ENCODE data around the gene MAN1A1. TPM values are rescaled to one million over a fixed set of nuclear protein-coding genes. Genes with fewer than 3 reads are reported as not detected.

The MAN1A1 gene
- total and polyA plus RNA-seq, 2 of the 4 experiments (the other 2 are of a cell fraction): 5.9 to 6.4 TPM

DNA sequence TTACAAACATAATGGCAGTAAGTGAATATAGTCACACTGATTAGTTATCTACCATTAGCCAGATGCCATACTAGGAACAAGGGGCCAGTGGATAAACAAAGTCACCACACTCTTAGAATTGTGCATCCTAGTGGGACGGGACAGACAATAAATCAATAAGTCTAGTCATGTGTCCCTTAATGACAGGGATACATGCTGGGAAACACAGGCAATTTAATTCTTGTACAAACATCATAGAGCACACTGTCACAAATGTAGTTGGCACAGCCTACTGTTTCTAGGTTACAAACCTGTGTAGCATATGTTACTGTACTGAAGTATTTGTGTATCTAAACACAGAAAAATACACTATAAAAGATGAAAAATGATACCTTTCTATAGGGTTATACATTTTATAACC is 148.1 kb downstream of the MAN1A1 start:
- no peak for DNase-seq
- Histone ChIP-seq H4K5ac (ENCODE audit: low read depth, low read length) (no peak overlapping the region), H3K4me3 (ENCODE audit: insufficient read depth, low read depth, low read length) (no peak overlapping the region), H3K56ac (ENCODE audit: extremely low read depth, insufficient read depth, low read length) (no peak overlapping the region), H3K27me3 (ENCODE audit: control insufficient read depth, insufficient read depth, low read length) (no peaks in the 10 kb centered on the region), H2BK5ac (ENCODE audit: low read depth, low read length, poor library complexity, severe bottlenecking) (no peak overlapping the region), H2BK120ac (ENCODE audit: low read depth, low read length) (no peak overlapping the region), H2AFZ (replicated peaks; ENCODE audit: low read length, poor library complexity) (no peak overlapping the region), H3K4me1 (ENCODE audit: control insufficient read depth, insufficient read depth, low read length) (no peaks in the 10 kb centered on the region), H3K27ac (ENCODE audit: insufficient read depth, low read length) (no peak overlapping the region), H3K9ac (ENCODE audit: low read depth, low read length) (no peak overlapping the region), H3K9me3 (ENCODE audit: control insufficient read depth, insufficient read depth, low read length) (no peaks in the 10 kb centered on the region), H4K91ac (ENCODE audit: insufficient read depth, low read depth, low read length) (no peak overlapping the region), H3K9me1 (ENCODE audit: insufficient read depth, low read length) (no peaks in the 10 kb centered on the region), H2BK20ac (ENCODE audit: low read depth, low read length) (no peak overlapping the region), H4K20me1 (ENCODE audit: insufficient read depth, low read length) (no peaks in the 10 kb centered on the region), H3K36me3 (ENCODE audit: control insufficient read depth, insufficient read depth, low read length) (peaks cover 4% of the 10 kb centered on the region; the same call in 1 of the 2 replicates), H3K4ac (ENCODE audit: low read depth, low read length) (no peak overlapping the region), H3K79me1 (ENCODE audit: low read depth in 1 of 2, low read length in 2 of 2) (no peaks in the 10 kb centered on the region), H2AK9ac (replicated peaks; ENCODE audit: low read depth, low read length, poor library complexity) (no peak overlapping the region), H3K18ac (ENCODE audit: low read depth, low read length) (no peak overlapping the region), H2BK15ac (ENCODE audit: low read depth, low read length) (no peak overlapping the region), H4K8ac (ENCODE audit: low read depth in 2 of 2, low read length in 2 of 2) (no peak overlapping the region), H2AK5ac (ENCODE audit: low read depth, low read length) (no peak overlapping the region), H3K14ac (replicated peaks; ENCODE audit: low read depth, low read length) (no peak overlapping the region), H3K4me2 (ENCODE audit: low read depth, low read length) (no peak overlapping the region), H3K23ac (ENCODE audit: low read depth, low read length) (no peak overlapping the region)
- BruUV-seq (replicated peaks): no TSS peak
- TF ChIP-seq, protein P1, sequence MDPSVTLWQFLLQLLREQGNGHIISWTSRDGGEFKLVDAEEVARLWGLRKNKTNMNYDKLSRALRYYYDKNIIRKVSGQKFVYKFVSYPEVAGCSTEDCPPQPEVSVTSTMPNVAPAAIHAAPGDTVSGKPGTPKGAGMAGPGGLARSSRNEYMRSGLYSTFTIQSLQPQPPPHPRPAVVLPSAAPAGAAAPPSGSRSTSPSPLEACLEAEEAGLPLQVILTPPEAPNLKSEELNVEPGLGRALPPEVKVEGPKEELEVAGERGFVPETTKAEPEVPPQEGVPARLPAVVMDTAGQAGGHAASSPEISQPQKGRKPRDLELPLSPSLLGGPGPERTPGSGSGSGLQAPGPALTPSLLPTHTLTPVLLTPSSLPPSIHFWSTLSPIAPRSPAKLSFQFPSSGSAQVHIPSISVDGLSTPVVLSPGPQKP (IDR thresholded peaks at IDR 0.05; ENCODE audit: borderline replicate concordance, low read depth, low read length): no peak
- TF ChIP-seq RFX5 (IDR thresholded peaks at IDR 0.05; ENCODE audit: low read depth, low read length) (no peak), RCOR1 (IDR thresholded peaks at IDR 0.05; ENCODE audit: insufficient replicate concordance, low read length) (no peak), SMC3 (IDR thresholded peaks at IDR 0.05; ENCODE audit: low read depth, low read length) (no peak), CTCF (conservative IDR thresholded peaks at IDR 0.05; ENCODE audit: low read depth, low read length) (no peak), MAZ (IDR thresholded peaks at IDR 0.05; ENCODE audit: borderline replicate concordance, low read depth, low read length) (no peak), CHD1 (IDR thresholded peaks at IDR 0.05; ENCODE audit: low read depth, low read length) (no peak), MAFK (IDR thresholded peaks at IDR 0.05; ENCODE audit: low read depth, low read length) (no peak), FOS (IDR thresholded peaks at IDR 0.05; ENCODE audit: low read depth, low read length) (no peak), POLR2A (IDR thresholded peaks at IDR 0.05; ENCODE audit: low read depth, low read length) (no peak)
- no peak for ATAC-seq (ENCODE audit: low read depth)
- POLR2A ChIA-PET (ENCODE audit: unreplicated experiment): no interaction called here
- WGBS, 2 experiments (ENCODE audit: extremely low coverage in 2 of 2, insufficient read length in 1 of 2): 100% methylated on average over 1 of the region's 1 CpG; no CpG with 5 or more reads in 1 of the 2 experiments
- intact Hi-C loops (cut with micrococcal nuclease): no loop called here
- CTCF ChIA-PET: interaction anchor here (0.8 kb wide), 1 partner anchor 17 kb away, joined by 4 read pairs; no protein-coding TSS in a partner anchor
- in situ Hi-C loops (cut with MboI; ENCODE audit: low sequenced_read_pairs): no loop called here
- dilution Hi-C loops (cut with HindIII; ENCODE audit: low sequenced_read_pairs, unreplicated experiment): no loop called here
